Prostate gland (tissue), 2 donors: Measurements from ENCODE around the gene ZSWIM1. TPM values are rescaled to one million over a fixed set of nuclear protein-coding genes. Genes with fewer than 3 reads are reported as not detected.

Experiments
- DNase-seq: peaks from one replicate; pipeline ENCODE4 v3.0.0-alpha.2; 2019; ENCODE audit warnings: low spot score
- H3K27ac ChIP-seq, 2 donors: fragments of 200-600 bp; sonication (generic); 2 replicates each; pipeline ENCODE4 v1.5.1; 2017 to 2019
- H3K27me3 ChIP-seq: fragments of 200-600 bp; sonication (generic); replicated peaks from 2 replicates; pipeline ENCODE4 v1.5.1; 2019; ENCODE audit not compliant: insufficient read depth
- H3K36me3 ChIP-seq, 2 donors: fragments of 200-600 bp; sonication (generic); 1 replicate in 1 of 2; 2 replicates in 1 of 2; pipeline versions ENCODE4 v1.5.1 to v1.8.1; 2017 to 2019
- H3K4me1 ChIP-seq: fragments of 200-600 bp; sonication (generic); replicated peaks from 2 replicates; pipeline ENCODE4 v1.5.1; 2019
- H3K4me3 ChIP-seq, 2 donors: fragments of 200-600 bp; sonication (generic); 2 replicates each; pipeline ENCODE4 v1.5.1; 2017 to 2019
- H3K9me3 ChIP-seq: fragments of 200-600 bp; sonication (generic); 2 replicates; pipeline ENCODE4 v1.5.1; 2017
- CTCF ChIP-seq, 4 experiments: fragments of 200-600 bp in 2 of 4; fragments of 450-650 bp in 2 of 4; sonication (generic) in 2 of 4; IDR thresholded peaks; 1 replicate in 3 of 4; 2 replicates in 1 of 4; pipeline ENCODE4 v1.5.1; 2016 to 2019; ENCODE audit warnings: antibody characterized with exemption in 4 of 4, mild to moderate bottlenecking in 2 of 4, moderate library complexity in 2 of 4
- POLR2A ChIP-seq: fragments of 450-650 bp; IDR thresholded peaks from one replicate; pipeline ENCODE4 v1.6.1; 2016; ENCODE audit warnings: antibody characterized with exemption, mild to moderate bottlenecking
- POLR2AphosphoS5 ChIP-seq: sonication (generic); formaldehyde crosslinking; IDR thresholded peaks from one replicate; pipeline ENCODE4 v1.6.1; 2017; ENCODE audit warnings: antibody characterized with exemption
- WGBS: methylation state at CpG from one replicate; pipeline ENCODE4 v1.1.5; 2018; 5-methylcytosine and 5-hydroxymethylcytosine counted together
- intact Hi-C: fragments of 100-400 bp; cut with DNase I; formaldehyde crosslinking; loops from one replicate; pipeline ENCODE4 v1.14.2; 2022
- total RNA-seq, 2 donors: library from RNA; depleted of rRNA; stranded (reverse); fragments of >200 nt; gene quantifications; one replicate each; pipeline ENCODE4 v1.1.0, GENCODE V29; 2016

Gene ZSWIM1
- total RNA-seq, 2 donors from 2014 or later: 13.8 to 17.8 TPM

- Histone ChIP-seq H3K4me1 (no peaks in the 10 kb centered on the region), H3K27me3 (no peaks in the 10 kb centered on the region), H3K4me3 (peak overlapping the region; percentile 29 to 32), H3K27ac (peak overlapping the region; percentile 60 to 65), H3K9me3 (no peaks in the 10 kb centered on the region), H3K36me3 (no peaks in the 10 kb centered on the region)
- 4% methylated on average over 43 of the region's 43 CpGs for WGBS
- peak; percentile 92 for DNase-seq
- intact Hi-C loops: loop anchor here (2.0 kb wide), 1 partner anchor 62 kb away; the partner anchor contains the start of gene ZNF335
- peak; percentile 68 for TF ChIP-seq POLR2A
- no peak for TF ChIP-seq CTCF (IDR thresholded peaks at IDR 0.05)
- TF ChIP-seq POLR2AphosphoS5: peak; percentile 78
Observed at GRCh38 chr20:45910670-45911485, 29.9 kb downstream of the ZSWIM1 start.

- H3K9me3 ChIP-seq: no peaks in the 10 kb centered on the region
- H3K4me3 ChIP-seq: peak within 1 kb of the TSS; percentile 29 to 32
- intact Hi-C loops: loop anchor here (2.0 kb wide), 1 partner anchor 61 kb away; the partner anchor contains the start of gene ZNF335
- no peaks in the 10 kb centered on the region for H3K27me3 ChIP-seq
- no peaks in the 10 kb centered on the region for H3K4me1 ChIP-seq
- DNase-seq: peak; percentile 29
- peak within 1 kb of the TSS; percentile 60 to 65 for H3K27ac ChIP-seq
- TF ChIP-seq POLR2AphosphoS5 (no peak), POLR2A (peak; percentile 50), CTCF (IDR thresholded peaks at IDR 0.05) (no peak)
- WGBS: 3% methylated on average over 42 of the region's 58 CpGs
- no peaks in the 10 kb centered on the region for H3K36me3 ChIP-seq
Observed at GRCh38 chr20:45911486-45912343, 30.7 kb downstream of the ZSWIM1 start, which contains the start of gene PLTP. TSS of gene PLTP (minus strand) at chr20:45912155. CDS start at chr20:45911452, 703 bp downstream.

GRCh38 chr20:45912344-45912682 is 31.3 kb downstream of the ZSWIM1 start:
- Histone ChIP-seq H3K27me3 (no peaks in the 10 kb centered on the region), H3K4me3 (peak overlapping the region; percentile 29 to 32), H3K36me3 (no peaks in the 10 kb centered on the region), H3K4me1 (no peaks in the 10 kb centered on the region), H3K9me3 (no peaks in the 10 kb centered on the region), H3K27ac (peak overlapping the region in 1 of 2 donors; percentile 65)
- 8% methylated on average over 4 of the region's 4 CpGs for WGBS
- no peak for DNase-seq
- no peak for TF ChIP-seq POLR2AphosphoS5
- no peak for TF ChIP-seq POLR2A
- no peak for TF ChIP-seq CTCF (IDR thresholded peaks at IDR 0.05)
- intact Hi-C loops: no loop called here

- TF ChIP-seq POLR2A: no peak
- TF ChIP-seq POLR2AphosphoS5: no peak
- TF ChIP-seq CTCF (IDR thresholded peaks at IDR 0.05): no peak
- H3K4me1 ChIP-seq: no peaks in the 10 kb centered on the region
- H3K27ac ChIP-seq: no peak overlapping the region
- no peaks in the 10 kb centered on the region for H3K9me3 ChIP-seq
- H3K27me3 ChIP-seq: no peaks in the 10 kb centered on the region
- WGBS: 53% methylated on average over 5 of the region's 5 CpGs
- no peak overlapping the region for H3K4me3 ChIP-seq
- no peak for DNase-seq
- intact Hi-C loops: no loop called here
- no peaks in the 10 kb centered on the region for H3K36me3 ChIP-seq
Observed at GRCh38 chr20:45913116-45913515, 32.1 kb downstream of the ZSWIM1 start.
